Astrocyte (in vitro differentiated cells and primary cell): ENCODE measurements around the gene TOMM70.

Experiments used
- CTCF ChIP-seq: IDR thresholded peaks from 2 replicates; pipeline ENCODE4 v1.5.1; 2011; ENCODE audit warnings: low read depth, mild to moderate bottlenecking, inconsistent platforms, low read length, moderate library complexity; ENCODE audit not compliant: insufficient read depth
- EZH2 ChIP-seq: IDR thresholded peaks from 2 replicates; pipeline ENCODE4 v1.6.1; 2012; ENCODE audit warnings: mild to moderate bottlenecking, low read length, inconsistent platforms; ENCODE audit not compliant: insufficient read depth

- TF ChIP-seq CTCF (no peak), EZH2 (no peak)
These were observed 46.0 kb downstream of the TOMM70 start for GRCh38 chr3:100354850-100355249.
